ENCODE data around the gene ARL14. TPM values are rescaled to one million over a fixed set of nuclear protein-coding genes. Genes with fewer than 3 reads are reported as not detected.

Gene ARL14
- total RNA-seq, 1 experiment from 2014 or later, result not detected

GRCh38 chr3:160667452-160667851 lies 9.5 kb upstream of the ARL14 start:
- Histone ChIP-seq H3K36me3 (no peaks in the 10 kb centered on the region), H3K4me3 (no peak overlapping the region), H3K27me3 (no peaks in the 10 kb centered on the region; the same call in 1 of the 2 replicates), H3K9me3 (no peaks in the 10 kb centered on the region)
- DNase-seq, result peak; percentile 43

GRCh38 chr3:160668454-160668853 lies 8.5 kb upstream of the ARL14 start:
- no peak for DNase-seq
- H3K9me3 ChIP-seq, result no peaks in the 10 kb centered on the region
- no peaks in the 10 kb centered on the region for H3K36me3 ChIP-seq
- no peaks in the 10 kb centered on the region for H3K27me3 ChIP-seq
- no peak overlapping the region for H3K4me3 ChIP-seq

GRCh38 chr3:160671231-160671630 lies 5.7 kb upstream of the ARL14 start:
- H3K4me3 ChIP-seq, result no peak overlapping the region
- no peaks in the 10 kb centered on the region for H3K27me3 ChIP-seq
- DNase-seq, result no peak
- H3K36me3 ChIP-seq, result no peaks in the 10 kb centered on the region
- no peaks in the 10 kb centered on the region for H3K9me3 ChIP-seq

- no peaks in the 10 kb centered on the region for H3K36me3 ChIP-seq
- H3K4me3 ChIP-seq, result no peak overlapping the region
- H3K27me3 ChIP-seq, result no peaks in the 10 kb centered on the region
- no peaks in the 10 kb centered on the region for H3K9me3 ChIP-seq
- no peak for DNase-seq
Measured at GRCh38 chr3:160671995-160672394, 5.0 kb upstream of the ARL14 start.

- Histone ChIP-seq H3K36me3 (no peaks in the 10 kb centered on the region), H3K4me3 (no peak overlapping the region)
- no peak for DNase-seq
Measured at GRCh38 chr3:160673188-160673587, 3.8 kb upstream of the ARL14 start.

GRCh38 chr3:160675566-160676124 lies 1.3 kb upstream of the ARL14 start:
- H3K27me3 ChIP-seq, result no peaks in the 10 kb centered on the region
- H3K4me3 ChIP-seq, result no peak overlapping the region
- no peaks in the 10 kb centered on the region for H3K9me3 ChIP-seq
- no peaks in the 10 kb centered on the region for H3K36me3 ChIP-seq
- DNase-seq, result no peak

More at GRCh38 chr3:160673188-160673587, 3.8 kb upstream of the ARL14 start:
- Histone ChIP-seq H3K27me3 (no peaks in the 10 kb centered on the region), H3K9me3 (no peaks in the 10 kb centered on the region)

- H3K4me3 ChIP-seq, result no peak overlapping the region
- H3K27me3 ChIP-seq, result no peaks in the 10 kb centered on the region
- DNase-seq, result no peak
- H3K36me3 ChIP-seq, result no peaks in the 10 kb centered on the region
- no peaks in the 10 kb centered on the region for H3K9me3 ChIP-seq
Measured at GRCh38 chr3:160677459-160677881, 510 bp downstream of the ARL14 start.

- Histone ChIP-seq H3K36me3 (no peaks in the 10 kb centered on the region), H3K27me3 (no peaks in the 10 kb centered on the region), H3K4me3 (no peak overlapping the region), H3K9me3 (no peaks in the 10 kb centered on the region)
- no peak for DNase-seq
Measured at GRCh38 chr3:160678292-160678842, 1.4 kb downstream of the ARL14 start.

- H3K36me3 ChIP-seq, result no peaks in the 10 kb centered on the region
- no peaks in the 10 kb centered on the region for H3K9me3 ChIP-seq
- H3K27me3 ChIP-seq, result no peaks in the 10 kb centered on the region
- H3K4me3 ChIP-seq, result no peak overlapping the region
- no peak for DNase-seq
Measured at GRCh38 chr3:160684368-160684740, 7.4 kb downstream of the ARL14 start.

GRCh38 chr3:160685144-160685766 lies 8.3 kb downstream of the ARL14 start:
- Histone ChIP-seq H3K36me3 (no peaks in the 10 kb centered on the region), H3K9me3 (no peaks in the 10 kb centered on the region), H3K27me3 (no peaks in the 10 kb centered on the region), H3K4me3 (no peak overlapping the region)
- DNase-seq, result no peak

- H3K4me3 ChIP-seq, result no peak overlapping the region
- H3K27me3 ChIP-seq, result no peaks in the 10 kb centered on the region
- H3K36me3 ChIP-seq, result no peaks in the 10 kb centered on the region
- H3K9me3 ChIP-seq, result no peaks in the 10 kb centered on the region
- DNase-seq, result no peak
Measured at GRCh38 chr3:160686955-160687535, 10.1 kb downstream of the ARL14 start.

GRCh38 chr3:160691151-160691550 lies 14.2 kb downstream of the ARL14 start:
- Histone ChIP-seq H3K9me3 (no peaks in the 10 kb centered on the region), H3K27me3 (no peaks in the 10 kb centered on the region), H3K4me3 (no peak overlapping the region), H3K36me3 (no peaks in the 10 kb centered on the region)
- DNase-seq, result no peak

GRCh38 chr3:160691962-160692361 lies 15.0 kb downstream of the ARL14 start:
- no peak for DNase-seq
- Histone ChIP-seq H3K9me3 (no peaks in the 10 kb centered on the region), H3K36me3 (no peaks in the 10 kb centered on the region), H3K27me3 (no peaks in the 10 kb centered on the region), H3K4me3 (no peak overlapping the region)

GRCh38 chr3:160693191-160693590 lies 16.2 kb downstream of the ARL14 start:
- no peak for DNase-seq
- Histone ChIP-seq H3K9me3 (no peaks in the 10 kb centered on the region), H3K36me3 (no peaks in the 10 kb centered on the region), H3K4me3 (no peak overlapping the region), H3K27me3 (no peaks in the 10 kb centered on the region)

- H3K36me3 ChIP-seq, result no peaks in the 10 kb centered on the region
- H3K9me3 ChIP-seq, result no peaks in the 10 kb centered on the region
- H3K4me3 ChIP-seq, result no peak overlapping the region
- DNase-seq, result no peak
- H3K27me3 ChIP-seq, result no peaks in the 10 kb centered on the region
Measured at GRCh38 chr3:160694345-160694744, 17.4 kb downstream of the ARL14 start.

GRCh38 chr3:160695003-160695402 lies 18.0 kb downstream of the ARL14 start:
- Histone ChIP-seq H3K27me3 (no peaks in the 10 kb centered on the region), H3K4me3 (no peak overlapping the region), H3K36me3 (no peaks in the 10 kb centered on the region), H3K9me3 (no peaks in the 10 kb centered on the region)
- no peak for DNase-seq

- no peak overlapping the region for H3K4me3 ChIP-seq
- H3K36me3 ChIP-seq, result no peaks in the 10 kb centered on the region
- H3K27me3 ChIP-seq, result no peaks in the 10 kb centered on the region
- no peaks in the 10 kb centered on the region for H3K9me3 ChIP-seq
- DNase-seq, result no peak
Measured at GRCh38 chr3:160695915-160696327, 19.0 kb downstream of the ARL14 start.
